GM19193 (cell line): ENCODE data around the gene DDX24.

Source experiments
- POLR2A ChIP-seq: IDR thresholded peaks from 4 replicates; pipeline ENCODE4 v1.6.1; 2011; ENCODE audit not compliant: insufficient read depth, insufficient read length; ENCODE audit errors: extremely low read depth

Gene DDX24

DNA sequence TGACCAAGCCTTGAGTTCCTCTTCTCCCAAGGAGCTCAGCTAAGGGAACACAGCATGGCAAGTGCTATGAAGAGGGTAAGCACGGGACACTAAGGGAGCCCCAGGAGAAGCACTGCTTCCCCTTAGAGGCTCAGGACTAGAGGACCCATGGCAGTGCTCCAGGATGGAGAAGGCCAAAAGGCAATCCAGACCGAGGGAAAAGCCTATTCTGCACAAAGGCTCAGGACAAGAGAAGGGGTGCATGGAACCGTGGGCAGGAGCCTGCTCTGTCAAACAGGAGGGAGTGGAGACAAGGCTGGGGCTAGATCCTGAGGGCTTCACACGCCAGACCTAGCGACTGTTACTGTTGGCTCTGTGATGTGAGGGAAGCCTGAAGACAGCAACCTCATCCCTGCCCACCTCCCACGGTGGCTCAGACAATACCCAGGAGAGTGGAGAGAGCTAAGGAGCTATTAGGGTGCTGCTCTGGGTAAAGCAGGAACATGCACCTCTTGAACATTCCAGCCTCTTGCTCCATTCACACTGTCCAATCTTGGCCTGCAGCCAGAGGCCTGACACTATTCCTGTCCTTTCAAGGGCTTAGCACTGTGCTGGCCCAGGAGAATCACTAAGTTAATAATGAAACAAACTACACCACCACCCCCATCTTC is 30.6 kb downstream of the DDX24 start:
- no peak for TF ChIP-seq POLR2A

- TF ChIP-seq POLR2A = no peak
Measured at GRCh38 chr14:94049625-94050023, 31.4 kb downstream of the DDX24 start.

DNA sequence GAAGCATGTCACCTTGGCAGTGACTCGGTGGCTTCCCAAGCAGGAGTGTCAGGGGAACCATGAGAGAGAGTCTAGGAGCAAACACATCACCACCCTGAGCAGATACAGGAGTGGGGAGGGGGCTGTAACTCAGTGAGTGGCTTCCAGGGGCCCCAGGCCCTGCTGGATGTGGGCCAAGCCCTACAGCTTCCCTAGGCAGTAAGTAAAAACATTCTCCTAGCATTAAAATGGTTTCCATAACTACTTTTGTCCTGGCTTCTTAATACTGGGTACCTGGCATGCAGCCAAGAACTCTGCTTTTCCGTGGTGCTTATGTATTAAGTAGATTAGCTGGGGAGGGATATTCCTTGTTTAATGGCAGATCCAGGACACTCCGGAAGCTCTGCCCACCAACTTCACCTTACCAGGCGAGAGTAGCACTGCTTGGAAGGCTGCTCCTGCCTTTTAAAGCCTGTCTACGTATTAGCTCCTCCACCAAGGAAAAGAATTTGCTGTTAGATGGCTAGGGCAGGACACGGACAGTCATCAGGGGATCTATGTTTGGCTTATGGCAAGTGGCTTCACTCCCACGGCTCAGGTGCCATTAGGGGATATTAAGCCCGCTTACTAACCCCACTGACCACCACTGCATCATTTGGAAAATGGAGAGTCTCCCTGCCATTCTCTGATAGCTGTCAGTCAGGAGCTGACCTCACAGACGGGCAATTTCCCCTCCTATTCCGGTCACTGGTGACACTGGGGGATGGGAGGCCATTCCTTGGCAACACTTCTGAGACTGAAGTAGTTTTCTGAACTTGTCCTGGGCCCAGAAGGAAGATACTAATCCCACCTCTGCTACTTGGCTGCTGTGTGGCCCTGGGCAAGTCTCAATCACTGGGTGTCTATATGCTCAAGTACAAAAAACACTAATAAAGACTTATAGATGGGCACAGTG is 32.0 kb downstream of the DDX24 start:
- no peak for TF ChIP-seq POLR2A

GRCh38 chr14:94047581-94047980 is 33.4 kb downstream of the DDX24 start:
- TF ChIP-seq POLR2A = no peak

DNA sequence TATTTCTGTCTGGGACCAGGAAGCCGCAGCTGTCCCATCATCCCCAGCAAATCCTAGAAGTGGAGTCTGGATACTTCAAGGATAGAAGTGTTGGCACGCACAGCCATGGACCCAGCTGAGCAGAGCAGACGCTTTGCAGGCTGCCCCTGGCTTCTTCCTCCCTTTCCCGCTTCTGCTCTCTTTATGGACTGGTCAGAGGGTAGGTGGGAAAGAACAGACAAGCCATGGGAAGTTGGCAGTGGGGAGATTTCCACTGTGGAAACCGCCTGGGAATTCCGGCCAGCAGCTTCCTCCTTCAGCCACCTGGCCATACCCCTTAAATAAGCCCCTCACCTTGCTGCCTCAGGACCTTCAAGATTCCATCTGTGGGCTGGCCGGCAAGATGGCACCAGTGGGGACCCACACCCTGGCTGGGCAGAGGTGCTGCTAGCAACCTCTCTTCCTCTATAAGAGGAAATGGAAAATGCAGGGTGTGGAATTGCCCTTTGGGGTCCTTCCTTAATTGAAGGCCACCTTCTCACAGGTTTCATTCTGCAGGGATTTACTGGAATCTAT is 34.2 kb downstream of the DDX24 start:
- TF ChIP-seq POLR2A = no peak

DNA sequence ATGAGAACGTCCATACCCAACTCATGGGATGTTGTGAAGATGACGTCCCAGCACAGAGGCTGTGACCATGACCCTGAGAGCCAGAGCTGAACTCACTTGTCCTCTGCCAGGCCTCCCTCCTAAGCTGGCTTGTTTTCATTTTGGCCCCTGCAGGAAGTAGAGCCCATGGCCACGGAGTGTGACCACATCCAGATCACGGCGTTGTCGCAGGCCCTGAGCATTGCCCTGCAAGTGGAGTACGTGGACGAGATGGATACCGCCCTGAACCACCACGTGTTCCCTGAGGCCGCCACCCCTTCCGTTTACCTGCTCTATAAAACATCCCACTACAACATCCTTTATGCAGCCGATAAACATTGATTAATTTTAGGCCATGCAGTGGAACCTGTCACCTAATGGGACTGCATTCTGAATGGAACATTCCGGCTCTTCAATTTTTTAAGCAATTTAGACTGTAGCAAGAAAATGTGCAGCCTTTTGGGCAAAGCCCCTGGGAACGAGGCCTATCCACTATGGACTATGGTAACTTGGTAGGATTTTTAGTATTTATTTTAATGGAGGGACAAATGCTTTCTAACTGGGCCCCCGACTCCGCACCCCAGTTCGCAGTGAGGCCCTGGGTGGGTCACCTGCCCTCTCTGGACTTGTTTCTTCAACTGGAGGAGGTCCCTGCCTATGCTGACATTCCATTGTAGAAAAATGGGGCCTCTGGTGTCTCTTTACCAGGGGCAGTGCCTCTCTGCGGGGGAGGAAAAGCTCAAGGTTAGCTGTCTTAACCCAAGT is 35.2 kb downstream of the DDX24 start:
- no peak for TF ChIP-seq POLR2A

- TF ChIP-seq POLR2A = no peak
Measured at GRCh38 chr14:94045101-94045500, 35.9 kb downstream of the DDX24 start.

- no peak for TF ChIP-seq POLR2A
Measured at GRCh38 chr14:94044476-94045091, 36.4 kb downstream of the DDX24 start.

- TF ChIP-seq POLR2A = no peak
Measured at GRCh38 chr14:94043756-94044475, 37.1 kb downstream of the DDX24 start.

DNA sequence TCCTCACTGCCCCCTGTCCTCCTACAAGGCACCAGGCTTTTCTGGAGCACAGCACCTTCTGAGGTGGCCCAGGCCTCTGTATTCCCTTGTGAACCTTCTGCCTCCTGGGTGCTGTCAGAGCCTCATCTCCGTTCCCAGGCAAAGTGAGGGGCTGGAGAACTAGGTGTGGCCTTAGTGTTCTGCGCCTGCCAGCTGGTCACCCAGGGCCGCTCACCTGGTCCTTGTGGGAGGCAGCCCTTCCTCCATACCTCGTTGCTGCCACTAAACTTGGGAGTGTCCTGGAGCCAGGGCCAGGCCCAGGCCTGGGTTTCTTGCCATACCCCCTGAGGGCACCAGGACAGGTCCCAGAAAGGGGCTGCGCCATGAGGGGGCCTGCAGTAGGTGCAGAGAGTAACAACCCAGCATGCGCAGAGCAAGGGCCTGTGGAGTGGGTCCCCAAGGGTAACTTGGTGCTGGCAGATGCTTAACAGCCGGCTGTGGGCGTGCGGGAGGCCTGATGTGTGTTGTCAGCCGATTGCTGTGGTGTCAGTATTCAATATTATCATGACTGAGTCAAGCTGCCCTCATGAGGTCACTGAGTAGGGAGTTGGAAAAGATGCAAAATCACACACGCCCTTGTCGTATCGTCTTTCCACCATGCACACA is 37.8 kb downstream of the DDX24 start:
- no peak for TF ChIP-seq POLR2A

DNA sequence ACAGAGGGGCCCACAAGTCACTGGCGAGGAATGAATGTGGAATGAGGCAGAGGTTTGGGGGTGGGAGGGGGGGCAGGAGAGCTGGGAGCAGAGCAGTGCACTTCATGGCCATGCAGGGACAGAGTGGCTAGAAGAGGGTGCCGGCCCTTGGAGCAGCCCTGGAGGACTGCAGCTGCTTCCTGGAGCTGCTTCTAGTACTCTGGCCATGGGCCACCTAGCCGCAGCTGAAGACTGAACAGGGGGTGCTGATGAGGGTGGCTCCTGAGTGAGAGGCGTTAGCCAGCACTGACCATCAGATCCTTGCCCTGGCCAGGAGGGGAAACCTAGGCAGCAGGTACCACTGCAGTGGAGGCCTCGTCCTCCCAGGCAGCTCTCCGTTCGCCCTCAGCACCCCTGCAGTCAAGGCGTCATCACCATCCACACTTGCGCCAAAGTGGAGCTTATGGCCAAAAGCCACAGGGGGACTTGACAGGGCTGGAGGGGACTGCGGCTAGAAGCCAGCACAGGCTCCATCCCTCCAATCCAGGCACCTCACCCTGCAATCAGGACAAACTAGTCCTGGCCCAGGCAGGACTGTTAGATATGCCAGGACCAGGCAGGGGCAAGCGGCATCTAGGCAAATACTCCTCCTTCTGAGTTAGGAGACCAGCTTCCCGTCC is 38.4 kb downstream of the DDX24 start:
- TF ChIP-seq POLR2A = no peak

DNA sequence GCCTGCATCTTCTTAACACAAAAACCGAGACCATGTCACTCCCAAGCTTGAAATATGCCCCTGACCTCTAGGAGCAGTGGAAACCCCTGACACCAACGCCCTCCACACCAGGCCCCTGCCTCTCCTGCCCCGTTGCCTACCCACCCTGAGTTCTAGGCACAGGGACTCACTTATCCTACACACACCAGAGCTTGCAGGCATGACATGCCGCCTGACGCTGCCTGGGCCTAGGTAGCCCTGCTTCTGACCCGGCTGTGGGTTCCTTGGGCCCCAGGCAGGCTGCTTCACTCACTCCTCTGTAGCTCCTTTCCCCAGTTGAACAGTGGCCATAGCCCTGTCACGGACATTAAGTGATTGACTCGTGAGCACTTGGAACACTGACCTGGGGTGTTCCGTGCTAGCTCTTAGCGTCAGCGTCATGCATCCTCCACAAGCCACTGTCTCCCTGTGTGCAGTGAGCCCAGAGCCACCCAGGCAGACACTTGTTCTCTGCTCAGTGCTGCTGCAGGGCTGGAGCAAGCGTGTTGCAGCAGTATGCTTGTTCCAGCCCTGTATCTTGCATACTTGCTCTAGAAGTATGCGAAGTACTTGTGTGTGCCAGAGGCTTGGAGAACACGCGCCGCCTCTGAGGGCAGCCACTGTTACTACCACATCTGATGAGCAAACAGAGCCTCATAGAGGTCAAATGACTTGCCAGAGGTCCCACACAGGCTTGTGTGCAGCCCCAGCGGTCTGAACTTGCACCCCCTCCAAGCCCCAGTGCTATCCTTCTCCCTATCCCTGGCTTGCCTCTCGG is 39.3 kb downstream of the DDX24 start:
- no peak for TF ChIP-seq POLR2A
